Measurements from ENCODE around the gene PPM1H.
"Not testable (repeated sequence)": the region's sequence is repeated elsewhere in the genome, so short reads cannot be mapped to it uniquely, and the experiment has no call there.

The PPM1H gene

DNA sequence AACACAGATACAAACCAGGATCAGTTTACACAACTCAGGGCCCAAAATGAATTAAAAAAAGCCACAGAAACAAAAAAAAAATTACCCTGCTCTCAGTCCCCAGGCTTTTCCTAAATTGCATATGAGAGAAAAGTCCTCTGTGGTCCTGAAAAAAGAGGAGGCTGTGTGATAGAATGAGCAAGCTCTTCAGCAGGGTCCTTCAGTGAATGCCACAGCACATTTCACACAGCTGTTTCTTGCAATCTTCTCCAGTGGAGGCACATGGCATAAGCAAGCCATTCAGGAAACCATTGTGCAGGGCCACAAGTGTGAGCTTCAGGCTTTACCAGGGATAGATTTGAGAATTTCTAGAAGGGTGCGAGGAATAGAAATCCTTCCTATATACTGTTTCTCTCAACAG, 168.5 kb downstream of the PPM1H start:
- peak; percentile 23 for DNase-seq (ENCODE audit: low spot score)

DNA sequence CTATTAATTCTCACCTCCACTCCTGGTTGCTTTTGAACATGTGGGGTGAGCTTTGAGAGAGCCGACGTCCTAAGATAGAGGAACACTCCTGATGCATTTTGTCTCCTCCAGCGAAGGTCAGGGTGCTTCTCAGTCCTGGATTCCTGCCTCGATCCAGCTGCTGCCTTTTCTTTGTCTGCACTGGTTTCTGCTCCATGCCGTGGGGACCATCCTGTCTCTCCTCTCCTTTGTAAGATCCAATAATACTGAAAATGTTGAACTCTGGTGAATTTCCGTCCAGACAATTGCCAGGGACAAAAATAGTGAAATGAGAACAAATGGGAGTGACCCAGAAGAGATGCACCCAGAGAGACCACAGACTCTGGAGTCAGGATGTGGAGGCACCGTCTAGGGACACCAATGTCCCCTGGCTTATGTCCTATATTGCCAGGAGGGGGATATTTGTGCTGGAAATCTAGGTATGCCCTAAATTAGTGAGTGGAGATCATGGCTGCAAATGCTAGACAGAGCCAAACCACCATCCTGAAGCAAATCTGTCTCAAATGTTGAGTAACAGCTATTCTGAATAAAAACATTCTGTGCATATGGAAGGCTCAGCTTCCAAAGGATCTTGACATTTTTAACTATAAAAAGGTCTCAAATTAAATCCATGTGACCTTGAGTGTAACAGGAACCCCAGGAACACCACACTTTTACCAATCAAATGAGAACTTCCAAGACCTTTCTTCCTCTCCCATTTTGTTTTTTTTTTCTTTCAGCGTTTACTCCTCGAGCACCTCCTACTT, 170.9 kb downstream of the PPM1H start:
- no peak for DNase-seq (ENCODE audit: low spot score)

DNA sequence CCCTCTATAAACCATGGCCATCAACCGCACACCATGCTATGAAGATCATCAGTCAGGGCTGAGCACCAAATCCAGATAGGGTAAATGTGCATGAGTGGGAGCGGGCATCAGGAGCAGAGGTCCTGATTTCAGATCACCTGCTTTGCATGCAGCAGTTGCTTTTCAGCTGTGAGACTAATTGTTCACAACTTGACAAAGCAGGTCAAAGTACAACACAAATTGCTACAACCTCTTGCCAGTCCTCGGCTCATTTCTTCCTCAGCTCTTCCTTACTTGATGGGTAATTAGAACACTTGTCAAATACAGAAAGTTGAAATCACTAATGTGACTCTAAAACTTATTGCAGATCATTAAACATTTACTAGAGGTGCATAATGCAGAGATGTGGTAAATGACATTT, 171.6 kb downstream of the PPM1H start:
- DNase-seq (ENCODE audit: low spot score), result no peak

DNA sequence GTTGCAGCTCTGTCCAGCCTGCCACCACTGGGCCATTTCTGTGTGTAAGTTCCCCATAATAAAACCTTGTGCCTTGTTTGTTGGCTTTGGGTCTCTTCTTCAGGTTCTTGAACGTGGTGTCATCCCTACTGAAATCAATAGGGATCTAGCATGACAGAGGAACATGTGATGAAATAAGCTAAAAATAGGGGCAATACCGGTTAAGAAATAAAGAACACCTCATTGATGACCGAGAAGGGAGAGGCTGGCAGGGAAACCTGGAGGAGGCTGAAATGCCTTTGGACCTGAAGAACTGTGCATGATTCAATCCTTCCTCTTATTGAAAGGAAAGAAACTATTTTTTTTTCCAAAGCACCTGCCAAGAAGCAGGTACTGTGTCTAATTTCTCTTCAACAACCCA, 172.3 kb downstream of the PPM1H start:
- no peak for DNase-seq (ENCODE audit: low spot score)

DNA sequence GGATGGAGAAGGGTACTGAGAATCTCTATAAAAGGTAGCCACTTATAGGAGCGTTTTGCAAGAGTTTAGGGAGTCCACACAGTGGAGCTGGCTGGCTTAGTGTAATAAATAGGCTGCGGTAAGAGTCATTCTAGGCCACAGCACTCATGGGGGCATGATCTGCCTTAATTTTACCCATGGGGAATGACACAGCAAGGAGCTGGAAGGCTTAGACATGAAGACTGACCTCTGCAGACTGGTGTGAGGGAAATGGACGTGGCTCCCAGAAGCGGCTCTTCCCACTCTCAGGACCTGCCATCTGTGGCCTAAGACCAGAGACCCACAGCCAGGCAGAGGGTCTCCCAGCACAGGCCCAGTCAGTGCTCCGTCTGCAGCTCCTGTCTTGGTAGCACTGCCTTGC, 173.3 kb downstream of the PPM1H start:
- DNase-seq (ENCODE audit: low spot score), result no peak

DNA sequence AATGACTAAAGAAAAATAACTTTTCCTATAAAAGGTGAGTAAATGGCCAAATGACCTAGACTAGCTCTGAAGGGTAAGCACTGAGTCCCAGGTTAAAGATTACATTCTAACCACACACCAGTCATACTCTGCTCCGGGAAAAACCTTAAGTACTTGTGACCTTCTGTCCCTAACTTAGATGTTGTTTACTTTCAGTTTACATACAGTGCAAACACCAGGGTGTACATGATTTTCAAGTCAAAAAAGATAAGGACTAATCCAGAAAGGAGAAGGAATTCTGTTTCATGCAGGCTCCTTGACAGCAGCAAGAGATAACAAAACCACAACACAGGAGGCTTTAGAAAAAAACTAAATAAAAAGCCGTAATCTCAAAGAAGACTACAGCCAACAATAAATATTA, 174.2 kb downstream of the PPM1H start:
- no peak for DNase-seq (ENCODE audit: low spot score)

DNA sequence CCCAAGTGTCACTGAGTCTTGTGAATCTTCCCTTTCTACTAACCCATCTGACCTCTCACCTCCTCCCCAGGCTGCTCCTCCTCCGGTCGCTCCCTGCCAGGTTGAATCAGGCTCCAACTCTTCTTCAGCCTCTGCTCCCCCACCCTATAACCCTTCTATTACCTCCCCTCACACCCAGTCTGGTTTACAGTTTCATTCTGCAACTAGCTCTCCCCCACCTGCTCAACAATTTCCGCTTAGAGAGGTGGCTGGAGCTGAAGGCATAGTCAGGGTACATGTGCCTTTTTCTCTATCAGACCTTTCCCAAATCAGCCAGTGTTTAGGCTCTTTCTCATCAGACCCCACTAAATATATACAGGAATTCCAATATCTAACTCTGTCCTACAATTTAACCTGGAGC, 174.6 kb downstream of the PPM1H start:
- not testable (repeated sequence) for DNase-seq (ENCODE audit: low spot score)

DNA sequence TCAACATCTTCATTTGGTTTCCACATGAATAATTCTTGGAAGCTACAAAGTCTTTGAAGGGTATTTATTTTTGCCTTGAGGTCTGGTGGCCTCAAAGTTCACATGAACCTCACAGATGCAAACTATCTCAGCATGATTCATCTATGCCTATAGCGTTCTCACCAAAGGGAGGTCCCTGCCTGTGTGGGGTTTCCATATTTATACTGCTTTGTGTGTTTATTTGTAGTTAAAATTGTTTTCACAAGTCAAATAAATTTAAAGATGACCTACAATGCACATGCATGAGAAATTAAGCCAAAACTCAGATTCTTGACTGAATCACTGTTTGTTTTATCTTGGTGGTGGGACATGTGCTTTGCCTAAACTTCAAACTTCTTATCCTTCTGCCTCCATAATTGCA, 176.7 kb downstream of the PPM1H start:
- DNase-seq (ENCODE audit: low spot score), result no peak

DNA sequence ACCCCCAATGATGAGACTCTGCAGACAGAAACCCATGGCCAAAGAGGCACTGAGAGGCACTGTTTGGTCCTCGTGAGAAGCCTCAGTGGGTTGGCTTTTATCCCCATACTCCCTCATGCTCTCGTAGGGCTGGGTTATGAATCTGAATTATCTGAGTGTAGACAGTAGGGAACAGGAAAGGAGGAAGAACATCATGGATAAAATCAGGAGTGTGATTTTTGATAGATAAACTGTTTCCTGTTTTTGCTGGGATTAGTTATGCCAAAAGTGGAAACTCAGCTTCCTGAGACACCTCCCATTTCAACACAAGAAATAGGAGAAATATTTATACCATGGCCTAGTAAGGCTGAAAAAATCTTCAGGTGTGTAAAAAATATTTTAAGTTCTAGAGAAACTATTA, 177.9 kb downstream of the PPM1H start:
- DNase-seq (ENCODE audit: low spot score), result no peak

DNA sequence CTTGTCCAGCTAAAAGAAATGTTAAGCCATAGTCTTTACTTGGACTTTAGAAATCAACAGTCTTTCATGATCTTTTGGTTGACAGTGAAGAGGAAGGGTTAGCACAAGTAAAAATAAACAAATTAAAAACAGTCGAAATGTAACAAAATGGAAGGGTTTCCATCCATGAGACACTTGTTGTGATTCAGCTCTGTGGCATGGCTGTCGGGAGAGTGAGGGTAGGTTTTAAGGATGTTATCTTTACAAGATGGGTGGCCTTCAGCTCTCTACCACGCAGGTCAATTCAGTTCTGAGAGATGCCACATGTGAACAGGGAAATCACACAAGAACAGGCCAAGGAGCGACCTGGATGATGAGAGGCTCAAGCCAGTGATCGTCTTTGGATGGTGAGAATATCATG, 180.2 kb downstream of the PPM1H start:
- no peak for DNase-seq (ENCODE audit: low spot score)

DNA sequence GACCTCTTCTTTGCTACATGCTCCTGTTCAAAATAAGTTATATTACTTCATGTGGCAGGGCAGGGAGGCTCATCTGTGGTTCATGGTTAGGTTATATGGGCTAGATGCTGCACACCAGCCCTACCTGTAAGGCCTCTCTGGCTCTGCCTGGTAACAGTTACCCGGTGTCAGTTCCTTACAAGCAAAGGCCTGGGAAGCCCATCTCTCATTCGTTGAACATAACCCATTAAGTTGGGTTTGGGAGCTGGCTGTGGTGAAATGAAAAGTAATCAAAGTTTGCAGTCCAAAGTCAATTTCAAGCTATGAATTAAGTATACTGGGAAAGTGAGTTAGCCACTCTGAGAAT, 183.2 kb downstream of the PPM1H start:
- no peak for DNase-seq (ENCODE audit: low spot score)

DNA sequence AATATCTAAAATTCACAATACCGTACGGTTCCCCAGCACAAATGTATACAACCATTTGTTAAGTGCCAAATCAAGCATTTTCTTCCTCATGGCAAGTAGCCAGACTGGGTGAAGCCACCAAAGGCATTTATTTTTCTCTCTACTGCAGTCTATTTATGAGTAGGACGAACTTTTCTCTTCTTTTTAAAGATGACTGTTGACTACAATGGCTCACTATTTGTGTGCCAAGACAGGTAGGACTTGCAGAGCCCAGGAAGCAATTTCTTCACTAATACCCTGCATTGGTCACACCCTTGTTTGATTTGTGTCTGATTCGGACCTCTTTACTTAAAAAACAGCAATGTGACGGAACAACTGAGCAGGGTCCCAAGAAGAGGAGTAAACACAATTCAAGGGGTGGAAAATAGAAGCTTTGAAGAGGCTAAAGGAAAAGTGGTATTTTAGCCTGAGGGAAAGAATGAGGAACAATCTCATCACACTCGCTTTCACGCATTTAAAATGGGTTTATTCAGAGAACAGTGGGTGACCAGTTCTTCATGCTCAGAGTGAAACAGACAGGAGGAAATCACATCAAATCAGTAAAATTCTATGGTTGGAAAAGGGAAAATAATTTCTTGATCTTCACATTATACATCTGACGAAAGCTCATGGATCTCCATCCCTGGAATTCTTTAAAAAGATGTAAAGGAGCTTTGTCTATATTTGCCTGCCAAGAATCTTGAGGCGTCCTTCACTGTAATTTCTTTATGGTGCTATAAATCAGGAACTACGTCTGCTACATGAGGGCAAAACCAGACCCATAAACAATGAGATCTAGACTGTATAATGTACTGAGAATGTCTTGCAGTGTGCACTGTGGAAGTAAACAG, 183.8 kb downstream of the PPM1H start:
- no peak for DNase-seq (ENCODE audit: low spot score)

DNA sequence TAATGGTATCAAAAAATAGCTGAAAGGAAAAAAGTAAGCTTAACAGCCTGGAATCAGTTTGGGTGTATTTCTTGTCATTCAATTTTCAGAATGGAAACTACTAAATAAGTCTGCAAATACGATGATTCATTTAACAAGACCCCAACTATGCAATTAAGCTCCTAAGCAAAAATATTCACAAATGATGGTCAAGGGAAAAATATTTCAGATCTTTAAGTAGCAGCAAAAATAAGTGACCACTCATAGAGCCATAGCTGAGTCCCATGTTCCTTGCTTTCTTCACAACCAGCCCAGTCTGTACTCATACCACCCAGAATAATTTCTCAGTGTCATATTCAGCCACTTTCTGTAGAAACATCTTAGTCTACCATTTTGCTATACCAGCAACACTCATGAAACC, 185.4 kb downstream of the PPM1H start:
- no peak for DNase-seq (ENCODE audit: low spot score)

DNA sequence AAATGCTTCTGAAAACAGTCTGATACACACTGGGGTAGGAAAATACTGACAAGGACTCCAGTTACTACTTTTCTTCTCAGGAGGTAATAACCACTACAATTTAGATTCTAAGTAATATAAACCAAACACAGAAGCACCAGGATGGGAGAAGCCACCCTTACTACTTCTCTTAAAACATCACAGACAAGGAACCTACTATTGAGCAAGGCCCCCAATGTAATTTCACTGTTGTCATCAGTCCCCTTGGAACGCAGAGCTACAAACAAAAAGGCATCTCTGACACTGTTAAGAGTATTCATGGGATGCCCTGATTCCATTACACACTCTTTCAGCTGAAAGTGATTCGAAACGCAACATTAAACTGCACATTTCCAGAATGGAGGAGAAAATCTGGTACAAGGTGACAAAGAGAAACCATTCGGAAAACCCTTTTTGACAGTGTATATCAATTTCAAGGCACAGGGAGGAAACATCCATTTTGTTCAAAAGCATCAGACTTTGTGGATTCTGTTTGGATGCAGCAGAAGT, 185.9 kb downstream of the PPM1H start:
- no peak for DNase-seq (ENCODE audit: low spot score)

DNA sequence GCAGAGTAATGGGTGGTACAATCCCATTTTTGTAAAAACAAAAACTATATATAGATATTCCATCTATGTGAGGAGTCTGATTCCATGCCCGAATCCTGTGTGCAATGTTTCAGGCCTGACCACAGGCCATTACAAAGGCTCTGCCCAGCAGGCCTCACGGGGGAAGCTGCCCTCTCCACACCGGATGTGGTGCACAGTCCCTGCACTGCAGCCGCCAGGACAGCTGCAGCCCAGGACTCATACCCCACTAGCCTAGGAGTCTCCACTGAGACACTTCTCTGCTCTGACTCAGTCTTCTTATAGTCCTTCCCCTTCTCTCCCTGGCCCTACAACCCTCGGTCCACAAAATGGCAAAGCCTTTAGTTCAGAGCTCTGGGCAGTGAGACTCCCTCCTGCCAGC, 190.4 kb downstream of the PPM1H start:
- no peak for DNase-seq (ENCODE audit: low spot score)

DNA sequence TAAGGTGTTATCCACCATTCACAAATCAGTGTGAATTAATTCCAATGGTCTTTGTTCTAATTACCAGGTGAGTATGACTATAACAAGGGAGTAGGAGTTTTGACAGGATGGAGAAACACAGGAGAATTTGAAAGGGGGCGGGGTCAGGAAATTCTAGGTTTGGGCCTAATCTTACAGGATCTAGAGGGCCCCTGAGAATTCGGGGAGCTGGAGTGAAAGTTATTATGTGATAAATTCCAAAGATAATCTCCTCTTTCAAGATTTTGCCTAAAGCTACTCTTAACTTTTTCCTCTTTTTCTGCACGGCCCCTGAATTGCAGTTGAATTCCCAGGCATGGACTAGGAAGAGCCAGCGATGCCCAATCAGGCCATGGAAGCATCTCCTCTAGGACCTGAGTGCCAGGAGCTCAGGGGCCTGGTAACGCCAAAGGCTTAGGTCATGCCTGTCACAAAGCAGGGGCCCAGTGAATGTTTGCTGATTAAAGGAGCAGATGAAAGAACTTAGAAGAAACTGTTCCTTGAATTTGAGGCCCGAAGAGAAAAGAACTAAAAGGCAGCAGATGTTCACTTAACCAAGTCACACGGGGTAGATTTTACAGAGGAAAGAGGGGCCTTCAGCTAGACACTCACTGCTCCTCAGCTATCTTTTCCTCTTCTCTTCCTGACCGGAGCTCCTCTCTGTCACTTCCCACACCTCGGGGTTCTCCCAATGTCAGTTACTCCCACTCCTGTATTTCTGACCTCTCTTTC, 195.5 kb downstream of the PPM1H start:
- no peak for DNase-seq (ENCODE audit: low spot score)

DNA sequence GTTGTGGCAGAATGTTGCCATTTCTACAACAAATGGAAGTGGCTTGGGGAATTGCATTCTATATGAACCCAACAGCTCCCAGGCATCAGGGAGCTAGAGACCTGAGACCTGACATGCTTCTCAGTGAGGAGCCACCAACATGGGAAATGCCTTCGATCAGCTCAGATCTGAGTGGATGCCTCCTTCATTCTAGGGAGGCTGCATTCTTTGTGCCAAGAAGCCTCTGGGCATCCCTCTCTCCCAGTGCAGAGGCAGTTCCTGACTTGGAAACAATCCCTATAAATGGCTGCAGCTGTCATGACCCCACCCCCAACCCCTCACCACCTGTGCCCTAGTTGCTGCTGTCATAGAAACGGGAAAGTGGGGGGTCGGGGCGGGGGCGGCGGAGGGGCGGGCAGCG, 196.3 kb downstream of the PPM1H start:
- DNase-seq (ENCODE audit: low spot score), result no peak

DNA sequence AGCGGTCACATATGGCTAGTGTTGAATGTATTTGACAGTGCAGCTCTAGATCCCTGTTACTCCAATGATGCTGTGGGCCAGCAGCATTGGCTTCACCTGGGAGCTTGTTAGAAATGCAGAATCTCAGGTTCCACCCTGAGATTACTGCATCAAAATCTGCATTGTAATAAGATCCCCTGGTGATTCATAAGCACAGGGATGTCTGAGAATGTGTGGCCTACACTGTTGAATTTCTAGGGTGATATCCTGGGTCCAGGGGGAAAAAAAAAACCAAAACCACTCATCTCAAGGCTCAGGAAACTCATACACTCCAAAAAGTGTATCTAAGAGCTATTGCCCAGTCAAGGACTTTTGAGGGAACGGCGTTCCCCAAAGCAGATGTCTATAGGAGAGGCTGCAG, 196.8 kb downstream of the PPM1H start:
- DNase-seq (ENCODE audit: low spot score), result no peak

DNA sequence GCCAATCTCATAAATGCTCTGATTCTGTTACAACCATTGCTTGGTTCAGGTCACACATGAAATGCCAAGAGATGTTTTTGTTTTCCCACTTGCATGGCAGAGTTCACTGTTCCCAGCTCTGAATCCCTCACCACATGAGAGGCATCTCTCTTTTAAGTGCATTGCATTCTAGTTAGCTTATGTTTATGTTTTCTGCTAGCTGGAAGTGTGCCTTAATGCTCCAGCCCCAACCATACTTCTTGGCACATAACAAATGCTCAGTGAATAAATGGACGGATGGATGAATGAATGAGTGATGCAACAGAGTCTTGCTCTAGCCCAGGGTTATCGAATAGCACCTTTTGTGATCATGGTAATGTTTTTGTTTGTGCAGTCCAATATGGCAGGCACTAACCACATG, 197.3 kb downstream of the PPM1H start:
- DNase-seq (ENCODE audit: low spot score), result no peak

DNA sequence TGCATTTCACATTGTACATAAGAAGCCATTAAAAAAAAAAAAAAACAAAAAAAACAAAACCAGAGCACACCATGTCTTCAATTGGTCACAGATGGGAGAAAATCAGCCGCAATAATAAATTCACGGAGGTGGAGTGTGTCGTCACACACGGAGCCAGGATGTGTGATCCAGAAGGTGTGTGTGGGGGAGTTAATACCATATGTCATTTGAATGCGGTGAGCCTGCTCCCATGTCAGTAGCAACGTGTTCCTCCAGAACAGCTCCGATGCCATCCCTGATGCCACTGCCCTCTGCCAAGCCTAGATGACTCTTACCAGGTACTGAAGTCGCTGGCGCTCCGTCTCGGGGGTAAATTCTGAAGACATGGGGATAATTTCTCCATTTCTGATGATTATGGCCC, 197.8 kb downstream of the PPM1H start:
- peak; percentile 68 for DNase-seq (ENCODE audit: low spot score)

DNA sequence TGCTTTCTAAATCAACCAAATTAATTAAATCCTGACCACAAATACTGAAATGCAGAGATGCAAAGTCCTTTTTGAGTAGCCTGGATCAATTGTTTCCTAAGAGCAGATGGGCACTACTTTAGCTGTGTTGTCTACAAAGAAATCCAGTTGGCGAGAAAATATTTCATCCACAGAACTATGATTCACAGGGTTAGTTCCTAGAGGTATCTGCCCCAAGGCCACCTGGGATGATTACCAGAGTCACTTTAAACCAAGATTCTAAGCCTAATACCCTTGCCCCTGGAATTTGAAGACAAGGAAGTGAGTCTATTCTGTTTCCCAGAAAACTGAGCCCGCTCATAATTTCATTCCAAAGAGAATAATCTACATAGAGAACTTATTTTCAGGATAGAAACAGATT, 198.4 kb downstream of the PPM1H start:
- no peak for DNase-seq (ENCODE audit: low spot score)

DNA sequence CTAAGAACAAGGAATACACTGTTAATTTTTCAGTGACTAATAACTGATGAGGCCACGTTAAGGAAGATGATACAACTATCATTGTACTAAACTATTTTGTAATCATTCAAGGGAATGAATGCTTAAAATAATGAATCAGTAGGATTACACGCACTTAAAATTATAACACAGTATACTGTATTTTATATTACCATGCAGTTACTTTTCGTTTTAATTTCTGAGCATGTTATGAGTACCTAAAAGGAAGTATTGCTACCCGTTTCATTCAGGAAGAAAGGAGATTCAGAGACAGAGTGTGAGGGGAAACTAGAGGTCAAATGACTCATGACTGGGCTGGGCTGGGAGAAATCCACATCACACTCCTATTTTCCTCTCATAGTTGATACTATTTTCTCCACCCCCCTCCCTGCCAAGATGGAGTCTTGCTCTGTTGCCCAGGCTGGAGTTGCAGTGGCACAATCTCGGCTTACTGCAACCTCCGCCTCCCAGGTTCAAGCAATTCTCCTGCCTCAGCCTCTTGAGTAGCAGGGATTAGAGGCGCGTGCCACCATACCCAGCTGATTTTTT, 202.0 kb downstream of the PPM1H start:
- DNase-seq (ENCODE audit: low spot score), result no peak

Measured in Ammon's horn (tissue), 1 donor.